GM19035 (cell line): ENCODE results near the gene LECT2.
A peak's percentile ranks its signal among the peaks of the same experiment; 100 is the strongest.

Source experiments
- ATAC-seq: cut with Tn5 transposase; IDR thresholded peaks from one replicate; pipeline ENCODE4 v1.9.1; 2021; ENCODE audit not compliant: unreplicated experiment

Gene LECT2

DNA sequence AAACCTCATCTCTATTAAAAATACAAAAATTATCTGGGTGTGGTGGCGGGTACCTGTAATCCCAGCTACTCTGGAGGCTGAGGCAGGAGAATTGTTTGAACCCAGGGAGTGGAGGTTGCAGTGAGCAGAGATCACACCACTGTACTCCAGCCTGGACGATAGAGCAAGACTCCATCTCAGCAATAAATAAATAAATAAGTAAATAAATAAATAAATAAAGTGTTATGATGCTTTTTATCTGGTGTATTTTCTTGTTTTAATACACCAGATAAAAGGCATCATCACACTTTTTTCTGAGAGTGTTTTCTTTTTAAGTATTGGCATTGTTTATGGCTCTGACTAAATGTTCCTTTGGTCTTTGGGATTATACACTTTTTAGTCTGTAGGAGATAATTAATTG is 24.2 kb upstream of the LECT2 start:
- ATAC-seq, result no peak

DNA sequence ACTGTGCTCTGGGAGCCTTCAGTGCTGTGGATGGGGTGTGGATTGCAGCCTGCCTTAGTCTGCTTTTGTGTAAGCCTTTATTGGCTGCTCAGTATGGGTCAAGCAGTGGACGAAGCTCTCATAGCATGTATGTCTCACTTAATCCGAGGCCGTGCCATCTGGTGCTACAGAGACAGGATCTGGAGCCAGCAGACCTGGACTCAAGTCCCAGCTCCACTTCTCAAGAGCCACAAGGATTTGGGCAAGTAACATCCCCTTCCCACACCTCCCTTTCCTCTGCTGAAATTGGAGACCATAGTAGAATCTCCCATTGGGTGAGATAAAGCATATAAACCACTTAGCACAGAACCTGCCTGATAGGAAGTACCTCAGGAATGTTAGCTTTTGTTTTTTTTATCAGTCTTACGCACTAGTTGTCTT is 23.4 kb upstream of the LECT2 start:
- ATAC-seq, result no peak

DNA sequence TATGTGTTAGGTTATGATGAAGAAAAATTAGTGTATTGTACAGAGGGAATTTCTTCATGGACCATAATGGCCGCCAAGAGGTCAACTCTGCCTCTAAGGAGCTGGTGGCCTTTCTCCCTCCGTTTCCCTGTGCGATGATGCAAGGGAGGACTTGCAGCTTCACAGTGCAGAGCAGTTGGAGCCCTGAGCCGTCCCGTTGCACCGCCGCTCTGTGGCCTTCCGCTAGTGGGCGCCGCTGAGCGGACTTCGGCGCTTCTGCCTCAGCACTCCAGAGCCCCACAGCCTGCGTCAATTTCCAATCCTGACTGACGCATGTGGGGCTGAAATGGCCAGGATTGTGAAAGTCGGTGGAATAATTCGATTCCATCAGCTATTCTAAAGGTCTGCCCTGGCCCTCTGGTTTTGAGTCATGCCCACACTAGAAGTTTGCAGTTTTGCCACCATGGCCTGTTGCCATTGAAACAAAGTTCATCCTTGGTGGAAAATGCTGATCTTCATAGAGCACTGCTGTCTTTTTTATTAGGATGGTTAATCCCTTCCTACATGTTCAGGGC is 22.7 kb upstream of the LECT2 start:
- peak; percentile 83 for ATAC-seq

DNA sequence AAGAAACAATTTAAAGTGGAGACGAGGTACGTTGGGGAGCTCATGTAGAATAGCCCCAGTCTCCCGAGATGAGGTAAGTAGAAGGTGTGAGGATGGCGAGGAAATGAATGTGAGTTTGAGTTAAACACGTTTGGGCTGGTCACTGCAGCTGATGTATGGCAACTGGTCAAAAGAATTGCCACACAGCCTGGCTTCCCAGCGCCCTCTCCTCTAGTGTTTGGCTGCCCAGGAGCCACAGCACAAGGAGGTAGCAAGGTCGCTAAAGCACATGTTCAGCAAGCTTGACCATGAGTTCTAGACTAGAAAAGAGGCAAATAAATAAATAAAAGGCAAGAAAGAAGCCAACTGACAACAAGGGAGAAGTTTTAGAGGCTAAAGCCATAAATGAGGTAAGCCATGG is 21.4 kb upstream of the LECT2 start:
- ATAC-seq, result no peak

DNA sequence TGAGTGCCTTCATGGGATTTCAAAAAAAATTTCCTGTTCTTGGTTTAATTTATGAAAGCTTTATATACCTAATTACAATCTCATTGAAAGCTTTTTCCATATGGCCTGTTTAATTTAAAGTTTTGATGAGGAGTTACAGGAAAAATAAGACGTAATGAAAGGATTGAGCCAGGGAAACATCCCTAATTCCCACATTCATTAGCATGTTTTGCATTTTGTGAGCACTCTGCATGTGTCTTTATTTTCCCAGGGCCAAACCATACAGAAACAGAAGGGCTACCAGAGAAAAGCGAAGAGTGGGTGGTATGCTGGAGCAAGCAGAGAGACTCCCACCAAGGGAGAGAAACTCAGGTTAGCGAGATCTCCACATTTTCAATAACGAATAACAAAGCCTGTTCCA is 20.3 kb upstream of the LECT2 start:
- ATAC-seq, result no peak

DNA sequence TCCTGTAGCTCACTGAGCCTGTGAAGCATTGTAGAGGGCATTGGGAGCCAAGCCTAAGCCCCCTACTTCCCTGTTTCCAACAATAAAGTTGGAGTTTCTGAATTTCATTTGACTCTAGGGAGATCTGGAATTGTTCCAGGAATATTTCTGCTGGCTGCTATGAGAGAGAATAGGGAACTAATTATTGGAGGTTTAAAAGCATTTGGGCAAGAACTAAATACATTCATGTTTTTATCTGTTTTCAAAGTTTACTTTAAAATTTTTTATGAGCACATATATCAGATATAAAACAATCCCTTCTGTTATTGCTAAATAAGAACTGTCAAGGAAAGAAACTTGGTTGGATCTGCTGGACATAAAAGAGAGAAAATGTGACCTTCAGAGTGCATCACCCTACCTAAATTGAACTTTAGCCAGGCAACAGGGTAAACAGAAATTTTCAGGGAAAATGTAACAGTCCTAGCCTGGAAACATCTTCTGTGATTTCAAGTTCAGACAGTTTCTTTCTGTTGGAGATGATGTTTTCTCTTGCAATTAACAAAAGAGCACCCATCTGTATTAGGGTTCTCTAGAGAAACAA is 19.3 kb upstream of the LECT2 start:
- ATAC-seq, result no peak

DNA sequence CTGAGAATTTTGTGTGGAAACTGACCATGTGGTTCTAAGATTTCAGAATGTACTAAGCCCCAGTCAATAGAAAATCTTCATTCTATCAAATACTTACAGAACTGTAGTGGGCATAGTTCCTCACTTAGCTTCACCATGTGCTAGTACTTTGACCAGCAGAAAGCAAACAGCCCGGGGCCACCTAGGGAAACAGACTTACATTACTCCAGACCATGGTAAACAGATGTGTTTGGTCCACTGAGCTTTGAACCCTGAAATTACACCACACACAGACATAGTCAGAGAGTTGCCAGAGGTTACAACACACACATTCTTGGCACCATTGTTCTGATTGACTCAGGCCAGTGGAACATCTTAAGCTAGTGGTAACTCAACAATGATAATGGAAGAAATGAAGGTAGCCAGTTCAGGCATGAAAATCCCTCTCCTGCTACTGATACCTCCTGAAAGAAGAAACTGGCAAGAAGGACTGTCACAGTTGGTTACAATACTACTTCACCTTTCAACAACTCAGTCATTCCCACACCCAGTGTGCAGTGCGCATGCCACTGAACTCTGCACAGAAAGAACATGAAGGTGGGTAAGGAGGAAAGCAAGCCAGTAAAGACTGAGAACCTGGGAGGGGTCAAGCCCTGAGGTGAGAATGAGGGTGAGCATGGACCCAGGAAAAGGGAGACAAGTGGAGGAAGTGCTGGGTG is 18.7 kb upstream of the LECT2 start:
- ATAC-seq, result no peak

DNA sequence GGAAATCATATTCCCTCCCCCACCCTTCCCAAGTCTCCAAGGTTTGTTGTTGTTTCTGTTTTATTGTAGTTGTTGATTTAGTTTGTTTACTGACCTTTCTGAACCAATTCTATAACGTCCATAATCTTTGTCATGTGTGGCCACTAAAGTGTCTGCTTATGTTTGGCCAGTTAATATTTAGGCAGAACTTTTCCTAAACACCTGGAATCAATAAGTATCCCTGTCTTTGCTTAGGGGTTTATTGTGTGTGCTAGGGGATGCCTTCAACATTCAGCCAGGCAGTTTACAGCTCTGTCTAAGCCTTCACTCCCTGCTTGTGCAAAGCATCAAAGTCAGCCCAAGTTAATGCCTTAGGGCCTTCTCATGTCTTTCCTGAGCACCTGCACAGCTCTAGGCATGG is 16.9 kb upstream of the LECT2 start:
- ATAC-seq, result no peak

DNA sequence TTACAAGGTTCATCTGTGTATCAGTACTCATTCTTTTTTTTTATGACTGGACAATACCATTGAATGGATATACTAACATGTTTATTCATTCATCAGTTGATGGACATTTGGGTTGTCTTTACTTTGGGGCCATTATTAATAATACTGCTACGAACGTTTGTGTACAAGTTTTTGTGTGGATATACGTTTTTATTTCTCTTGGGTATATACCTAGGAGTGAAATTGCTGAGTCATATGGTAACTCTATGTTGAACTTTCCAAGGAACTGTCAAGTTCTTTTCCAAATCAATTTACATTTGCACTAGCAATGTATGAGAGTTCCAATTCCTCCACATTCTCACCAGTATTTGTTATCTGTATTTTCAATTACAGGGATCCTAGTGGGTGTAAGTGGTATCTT is 12.0 kb upstream of the LECT2 start:
- no peak for ATAC-seq

DNA sequence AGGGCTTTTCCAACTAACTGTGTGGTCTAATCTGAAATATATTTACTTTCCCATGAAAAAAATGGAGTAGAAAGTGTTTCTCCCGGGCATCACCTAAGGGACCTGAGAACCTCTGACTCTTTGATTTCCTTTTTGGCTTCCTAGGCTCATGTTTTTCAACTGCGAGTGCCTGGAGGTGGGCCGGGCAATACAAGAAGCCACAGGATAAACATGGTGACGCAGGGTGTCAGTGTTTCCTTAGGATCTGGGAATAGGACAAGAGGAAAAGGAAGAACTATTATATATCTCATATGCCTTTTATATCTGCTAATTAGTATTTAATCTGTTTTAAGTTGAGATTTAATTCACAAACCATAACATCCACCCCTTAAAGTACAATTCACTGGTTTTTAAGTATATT is 11.4 kb upstream of the LECT2 start:
- no peak for ATAC-seq

DNA sequence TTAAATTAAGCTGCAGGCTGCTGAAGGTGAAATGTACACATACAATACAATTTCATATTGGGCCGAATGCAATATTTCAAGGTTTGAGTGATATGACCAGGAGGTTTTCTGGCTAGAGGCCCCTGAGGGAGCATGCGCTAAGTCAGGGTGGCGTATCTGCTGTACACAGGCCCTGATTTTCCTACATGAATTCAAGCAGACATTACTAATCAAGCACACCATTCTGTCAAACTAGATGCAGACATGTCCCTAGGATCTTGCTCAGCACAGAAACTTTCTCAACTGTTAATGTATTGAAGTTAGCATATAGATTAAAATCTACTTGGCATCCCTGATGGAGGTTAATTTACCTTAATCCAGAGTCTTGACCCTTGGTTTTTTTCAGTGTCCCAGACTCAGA is 10.7 kb upstream of the LECT2 start:
- no peak for ATAC-seq

DNA sequence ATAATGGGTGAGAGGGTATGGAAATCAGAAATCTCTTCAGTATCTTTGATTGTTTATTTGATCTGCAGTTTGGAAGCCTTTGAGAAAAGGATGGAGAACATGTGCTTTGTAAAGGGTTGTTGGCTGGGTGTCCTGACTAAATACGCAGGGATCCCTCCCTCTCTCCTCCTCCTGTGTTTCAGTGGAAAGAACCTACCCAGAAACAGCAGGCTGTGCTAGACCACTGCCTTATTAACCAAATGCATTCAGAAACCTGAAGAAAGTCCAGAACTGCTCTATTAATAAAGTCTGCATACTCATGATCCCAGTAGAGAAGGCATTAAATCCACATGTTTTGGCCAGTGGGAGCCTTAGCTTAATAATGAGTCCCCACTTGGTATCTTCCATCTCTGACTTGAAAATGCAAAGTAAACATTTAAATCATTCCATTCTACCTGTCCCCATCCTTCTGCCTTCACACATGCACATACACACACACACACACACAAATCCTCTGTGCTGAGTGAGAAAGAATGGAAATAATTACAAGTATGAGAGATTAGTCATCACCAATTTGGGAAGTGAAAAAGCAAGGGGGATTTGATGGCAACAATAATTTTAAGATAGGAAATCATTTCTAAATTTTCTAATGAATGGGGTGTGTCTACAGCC is 10.0 kb upstream of the LECT2 start:
- no peak for ATAC-seq

DNA sequence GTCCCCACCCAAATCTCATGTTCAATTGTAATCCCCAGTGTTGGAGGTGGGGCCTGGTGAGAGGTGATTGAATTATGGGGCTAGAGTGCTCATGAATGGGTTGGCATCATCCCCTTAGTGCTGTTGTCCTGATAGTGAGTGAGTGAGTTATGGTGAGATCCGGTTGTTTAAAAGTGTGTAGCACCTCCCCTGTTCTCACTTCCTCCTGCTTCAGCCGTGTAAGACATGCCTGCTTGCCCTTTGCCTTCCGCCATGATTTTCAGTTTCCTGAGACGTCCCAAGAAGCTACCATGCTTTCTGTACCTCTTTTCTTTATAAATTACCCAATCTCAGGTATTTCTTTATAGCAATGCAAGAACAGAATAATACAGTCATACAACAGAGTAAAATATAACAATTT is 742 bp upstream of the LECT2 start:
- ATAC-seq, result no peak

DNA sequence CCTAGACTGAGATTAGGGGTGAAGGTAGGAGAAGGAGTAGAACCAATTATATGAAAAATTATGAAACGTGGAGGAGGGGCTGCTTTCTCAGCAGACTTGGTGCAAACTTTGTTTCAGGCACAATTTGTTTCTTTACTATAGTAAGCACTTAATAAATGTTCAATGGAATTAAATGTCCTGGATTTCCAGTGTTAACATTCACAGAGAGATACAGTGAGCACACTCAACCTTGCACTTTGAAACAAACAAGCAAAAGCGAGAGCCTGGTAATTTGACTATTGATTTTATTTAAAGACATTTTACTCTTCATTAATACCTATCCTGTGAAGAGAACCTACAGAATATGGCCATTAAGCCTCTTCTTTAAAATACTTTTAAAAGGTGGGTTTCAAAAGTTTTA is 933 bp downstream of the LECT2 start:
- ATAC-seq, result no peak

DNA sequence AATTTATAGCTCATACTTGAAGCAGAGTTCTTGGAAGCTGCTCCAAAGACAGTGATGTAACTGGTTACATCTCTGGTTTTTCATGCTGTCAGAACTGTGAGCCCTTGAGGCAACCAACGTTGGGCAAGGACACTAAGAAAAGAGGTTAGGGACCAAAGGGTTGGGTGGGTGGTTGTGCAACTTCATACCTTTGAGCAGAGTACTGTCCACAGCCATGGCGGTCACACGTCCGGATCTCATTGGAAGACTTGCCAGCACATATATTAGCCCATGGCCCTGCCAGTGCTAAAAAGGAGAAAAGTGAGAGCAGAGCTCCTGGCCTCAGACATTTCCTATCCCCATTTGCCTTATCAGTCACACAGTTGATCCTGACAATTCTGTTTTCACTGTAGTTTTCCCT is 2.1 kb downstream of the LECT2 start:
- no peak for ATAC-seq

DNA sequence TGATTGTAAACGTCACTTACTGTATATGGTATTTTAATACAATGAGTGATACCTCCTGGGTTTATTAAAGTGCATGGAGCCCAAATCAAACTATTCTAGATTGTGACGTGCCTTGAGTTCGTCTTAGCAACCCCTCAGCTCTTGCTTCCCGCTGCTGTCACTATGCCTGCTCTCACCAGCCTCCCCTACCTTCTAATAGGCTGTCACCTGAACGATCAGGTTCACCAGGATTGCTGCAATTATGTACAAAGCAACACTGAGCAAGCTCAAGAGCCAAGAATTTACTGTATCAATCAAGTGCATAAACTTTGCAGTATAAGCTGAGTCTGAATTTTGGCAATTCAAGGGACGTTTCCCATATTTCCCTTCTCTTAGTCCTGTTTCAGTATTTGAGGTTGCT is 3.0 kb downstream of the LECT2 start:
- ATAC-seq, result no peak

DNA sequence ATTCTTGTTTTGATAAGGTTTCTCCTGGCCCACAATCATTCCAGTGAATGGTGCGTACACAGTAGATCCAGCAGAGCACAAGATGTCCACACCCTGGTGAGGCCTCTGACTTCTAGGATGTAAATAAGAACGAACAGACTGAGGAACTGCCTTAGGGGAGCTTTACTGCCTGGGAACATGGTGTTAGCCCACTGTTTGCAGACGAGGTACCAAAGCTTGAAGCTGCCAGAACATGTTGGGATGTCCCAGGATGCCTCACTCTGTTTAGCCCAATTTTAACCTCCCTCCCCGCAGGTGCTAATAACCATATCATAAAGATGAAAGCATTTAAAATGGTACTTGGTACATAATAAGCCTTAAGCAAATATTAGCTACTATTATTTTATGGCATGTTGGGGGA is 3.5 kb downstream of the LECT2 start:
- ATAC-seq, result no peak

DNA sequence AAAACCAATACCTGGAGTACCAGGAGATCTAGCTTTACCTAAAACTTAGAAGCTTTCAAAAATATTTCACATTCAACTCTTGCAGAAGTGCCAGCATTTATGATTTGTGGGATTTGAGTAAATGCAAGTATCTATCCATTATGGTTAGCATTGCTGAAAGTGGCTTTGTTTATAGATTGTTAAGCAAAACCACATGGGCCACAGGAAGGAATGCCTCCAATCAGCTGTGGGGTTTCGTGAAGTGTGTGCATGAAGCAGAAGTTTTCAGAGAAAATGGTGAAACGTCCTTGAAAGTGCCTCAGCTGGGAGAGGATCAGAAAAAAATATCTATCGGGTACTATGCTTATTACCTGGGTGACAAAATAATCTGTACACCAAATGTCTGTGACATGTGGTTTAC is 4.2 kb downstream of the LECT2 start:
- ATAC-seq, result no peak

DNA sequence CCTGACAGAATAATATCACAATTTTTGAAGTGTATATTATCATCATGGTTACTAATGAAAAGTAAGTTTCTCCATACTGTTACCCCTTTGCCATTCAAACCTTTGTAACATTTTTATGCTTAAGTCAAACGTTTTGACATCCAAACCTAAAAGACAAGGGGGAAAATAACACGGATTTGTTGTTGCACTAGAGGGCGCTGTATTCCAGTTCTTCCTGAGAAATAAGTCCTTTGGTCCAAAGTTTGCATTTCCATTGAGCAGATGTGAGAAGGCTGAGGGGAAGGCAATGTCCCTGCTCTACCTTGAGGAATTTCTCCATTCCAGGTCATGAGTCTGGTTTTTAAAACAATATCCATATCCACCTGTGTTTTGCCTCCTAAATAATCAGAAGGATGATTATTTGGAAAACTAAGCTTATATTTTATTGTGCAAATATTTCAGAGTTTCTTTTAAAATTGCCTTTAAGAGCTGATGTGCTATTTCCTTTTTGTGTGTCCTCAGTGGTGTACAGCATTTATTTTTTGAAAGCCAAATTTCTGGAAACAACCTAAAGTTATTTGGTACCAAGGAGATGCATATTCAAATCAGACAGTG is 9.7 kb downstream of the LECT2 start:
- no peak for ATAC-seq

DNA sequence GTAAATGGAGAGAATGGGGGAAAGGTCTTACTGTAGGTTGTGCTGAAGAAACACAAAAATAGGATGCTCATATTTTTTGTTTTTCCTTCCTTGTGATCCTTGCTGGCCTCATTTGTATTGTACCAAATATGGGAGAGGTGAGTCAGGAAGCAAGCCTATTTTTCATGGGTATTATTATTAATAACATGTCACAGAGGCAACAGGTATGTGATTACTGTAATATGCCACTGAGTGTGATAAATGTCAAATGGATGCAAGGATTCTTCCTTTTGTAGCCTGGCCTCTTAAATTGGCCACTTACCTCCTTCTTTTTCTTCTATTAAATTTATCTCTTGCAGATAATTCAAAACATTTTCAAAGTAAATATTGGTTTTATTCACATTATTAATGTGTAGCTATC is 10.2 kb downstream of the LECT2 start:
- ATAC-seq, result no peak

DNA sequence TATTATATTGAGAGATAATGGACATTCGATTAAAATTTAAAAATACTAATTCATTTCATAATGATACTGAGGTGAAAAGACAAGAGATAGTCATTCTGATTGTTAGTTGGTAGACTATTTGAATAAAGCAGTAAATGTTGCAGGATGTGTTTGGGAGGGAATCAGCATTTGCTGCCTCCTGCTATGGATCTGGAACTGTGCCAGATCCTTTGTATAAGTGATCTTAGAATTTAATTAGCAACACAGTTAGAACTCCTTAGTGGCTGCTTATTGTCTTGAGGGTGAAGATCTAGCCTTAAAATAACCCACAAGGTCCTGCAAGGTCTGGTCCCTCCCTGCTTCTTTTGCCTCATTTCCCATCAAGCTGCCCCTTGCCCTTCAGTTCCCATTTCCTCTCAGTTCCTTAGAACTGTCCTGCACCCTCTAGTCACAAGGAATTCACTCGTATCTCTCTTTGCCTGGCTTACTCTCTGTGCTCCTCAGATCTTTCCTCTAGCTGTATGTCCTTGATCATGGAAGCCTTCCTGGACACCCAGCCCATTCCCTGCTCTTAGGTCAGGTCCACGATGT is 12.5 kb downstream of the LECT2 start:
- no peak for ATAC-seq

DNA sequence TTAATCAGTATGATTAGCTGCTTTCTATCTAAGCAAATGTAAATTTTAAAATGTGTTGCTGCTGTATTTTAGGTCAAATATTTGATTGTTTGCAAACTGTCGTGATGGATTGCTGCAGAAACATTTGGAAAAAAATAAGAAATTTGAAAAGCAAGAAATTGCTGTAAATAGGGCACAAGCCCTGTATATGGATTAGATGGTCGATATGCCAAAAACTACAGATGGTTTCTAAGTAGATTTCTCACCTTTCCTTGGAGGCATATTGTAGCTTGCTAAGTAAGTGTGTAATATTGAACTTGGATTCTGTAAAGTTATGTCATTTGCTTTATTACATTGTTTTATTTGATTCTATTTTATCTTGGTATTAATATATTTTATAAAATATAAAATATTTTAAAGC is 13.1 kb downstream of the LECT2 start:
- no peak for ATAC-seq
